ENCODE results near the gene SNAI3. TPM values are rescaled to one million over a fixed set of nuclear protein-coding genes. Genes with fewer than 3 reads are reported as not detected.

Gene SNAI3
- total and polyA plus RNA-seq, 8 donors, result 0.19 to 1.9 (median 0.72) TPM

DNA sequence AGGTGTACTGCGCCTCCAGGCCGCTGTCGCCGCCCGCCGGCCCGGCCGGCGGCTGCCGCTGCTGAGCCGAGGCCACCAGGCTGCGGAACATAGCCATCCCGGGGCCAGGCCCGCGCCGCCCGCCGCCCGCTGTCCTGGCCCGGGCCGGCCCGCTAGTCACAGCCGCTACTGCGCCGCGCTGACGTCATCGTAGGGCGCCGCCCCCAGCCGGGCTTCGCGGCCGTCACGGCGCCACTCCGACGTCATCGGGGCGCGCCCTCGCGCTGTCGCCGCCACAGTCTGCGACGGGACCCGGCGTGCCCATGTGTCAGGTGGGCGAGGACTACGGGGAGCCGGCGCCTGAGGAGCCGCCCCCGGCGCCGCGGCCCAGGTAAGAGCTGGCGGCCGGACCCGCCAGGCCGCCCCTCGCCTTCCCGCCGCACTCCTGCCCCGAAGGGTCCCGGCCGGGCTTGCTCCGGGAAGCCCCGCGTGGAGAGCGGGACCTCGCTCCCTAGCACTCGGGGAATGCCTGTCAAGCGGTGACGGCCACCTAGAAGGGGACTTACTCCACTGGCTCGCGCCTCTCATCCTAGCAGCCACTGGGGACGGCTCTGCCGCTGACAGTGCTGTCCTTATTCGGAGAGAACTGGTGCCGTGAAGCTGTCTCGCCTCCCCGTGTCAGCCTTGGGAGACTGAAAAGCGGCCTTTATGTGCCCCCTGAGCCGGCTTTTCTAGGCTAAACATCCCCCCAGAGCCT lies 20.1 kb upstream of the SNAI3 start, which contains the start of the genes CTU2 and RNF166:
Gene CTU2 (plus strand): TSS at position 275 of the 736 bp plus-strand sequence. CDS start 28 bp downstream, at position 303.
Gene RNF166 (minus strand): TSS at position 180 of the 736 bp plus-strand sequence. CDS start 83 bp downstream, at position 97.
- intact Hi-C loops (cut with DNase I), result no loop called here
- no peak for FAIRE-seq
- H3K4me1 ChIP-seq, result peaks cover 0 to 15% (median 4%) of the 10 kb centered on the region in 3 donors

GRCh38 chr16:88705801-88706228 lies 19.5 kb upstream of the SNAI3 start:
- Histone ChIP-seq H3K36me3 (no peaks in the 10 kb centered on the region), H3K27ac (peak overlapping the region; percentile 62 to 73 (median 68)), H3K9me3 (no peaks in the 10 kb centered on the region), H3K27me3 (no peaks in the 10 kb centered on the region), H3K4me1 (peaks cover 0 to 15% (median 4%) of the 10 kb centered on the region in 3 donors), H3K4me3 (peak overlapping the region; percentile 93 to 100 (median 100))
- FAIRE-seq (no peak), DNase-seq (peak in 2 of 6 donors; percentile 43 to 76), ATAC-seq (peak in 3 of 4 donors; percentile 5 to 28 (median 7))
- 0 to 1% methylated on average over 28 to 57 of the region's 57 CpGs for WGBS, 2 donors
- intact Hi-C loops (cut with DNase I), result no loop called here
- TF ChIP-seq CTCF (IDR thresholded peaks at IDR 0.05), result no peak

More for the DNA sequence above, 20.1 kb upstream of the SNAI3 start, which contains the start of the genes CTU2 and RNF166:
- Histone ChIP-seq H3K9me3 (no peaks in the 10 kb centered on the region), H3K4me3 (peak within 1 kb of the TSS; percentile 93 to 100 (median 100)), H3K27me3 (no peaks in the 10 kb centered on the region), H3K27ac (peak within 1 kb of the TSS; percentile 62 to 73 (median 68)), H3K36me3 (no peaks in the 10 kb centered on the region)
- no peak for TF ChIP-seq CTCF (IDR thresholded peaks at IDR 0.05)
- ATAC-seq (peak; percentile 85 to 97 (median 92)), DNase-seq (peak; percentile 87 to 98 (median 92))
- 0% methylated on average over 40 to 86 of the region's 86 CpGs for WGBS, 2 donors

- no peak for TF ChIP-seq CTCF (IDR thresholded peaks at IDR 0.05)
- peak in 2 of 6 donors; percentile 35 to 55 for DNase-seq
- Histone ChIP-seq H3K27ac (peak overlapping the region in 3 of 4 donors; percentile 61 to 73 (median 72)), H3K4me1 (peaks cover 0 to 15% (median 4%) of the 10 kb centered on the region in 3 donors), H3K27me3 (no peaks in the 10 kb centered on the region), H3K4me3 (peak overlapping the region; percentile 93 to 100 (median 100)), H3K9me3 (no peaks in the 10 kb centered on the region), H3K36me3 (no peaks in the 10 kb centered on the region)
- intact Hi-C loops (cut with DNase I), result no loop called here
- peak in 1 of 4 donors; percentile 4 for ATAC-seq
- FAIRE-seq, result no peak
- WGBS, 2 donors, result 19% methylated on average over 9 of the region's 9 CpGs
Measured at GRCh38 chr16:88705076-88705684, 18.9 kb upstream of the SNAI3 start.

DNA sequence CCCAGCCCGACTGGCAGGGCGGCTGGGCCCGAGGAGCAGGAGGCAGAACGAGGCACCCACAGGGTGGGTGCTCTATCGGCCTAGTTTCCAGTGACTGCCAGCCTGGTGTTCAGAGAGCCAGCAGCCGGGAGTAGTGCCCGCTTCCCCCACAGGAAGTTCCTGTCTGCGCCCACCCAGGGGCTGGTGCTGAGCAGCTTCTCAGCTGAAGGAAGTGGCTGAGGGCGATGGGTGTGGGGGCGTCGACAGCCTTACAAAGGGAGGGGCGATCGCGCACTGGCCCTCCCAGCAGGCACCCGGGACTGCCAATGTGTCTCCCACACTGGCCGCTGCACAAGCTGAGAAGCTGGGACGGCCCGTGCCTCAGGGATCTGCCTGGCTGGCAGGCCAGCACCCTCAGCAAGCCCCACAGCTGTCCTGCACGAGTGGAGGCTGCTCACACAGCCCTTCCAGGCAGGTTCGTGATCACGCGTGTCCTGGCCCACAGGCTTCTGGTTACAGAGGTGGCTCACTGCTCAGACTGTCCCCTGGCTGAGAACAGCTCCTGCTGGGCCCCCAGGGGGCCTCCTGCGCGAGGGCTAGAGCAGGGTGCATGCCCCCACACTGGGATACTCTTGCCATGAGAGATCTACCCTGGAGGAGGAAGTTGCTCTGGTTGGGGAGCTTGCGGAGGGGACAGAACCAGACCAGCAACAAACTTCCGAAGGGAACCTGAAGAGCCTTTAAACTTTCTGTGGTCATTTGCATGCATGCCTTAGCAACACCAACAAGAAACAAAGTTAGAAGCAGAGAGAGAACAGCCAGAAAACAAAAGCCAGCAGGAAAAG lies 17.4 kb upstream of the SNAI3 start:
- ATAC-seq, result peak in 1 of 4 donors; percentile 13
- Histone ChIP-seq H3K27ac (peak overlapping the region in 2 of 4 donors; percentile 47 to 64), H3K4me3 (peak overlapping the region in 1 of 4 donors; percentile 26), H3K4me1 (peaks cover 0 to 15% (median 4%) of the 10 kb centered on the region in 3 donors), H3K36me3 (peaks cover 0 to 4% (median 4%) of the 10 kb centered on the region in 3 donors), H3K27me3 (no peaks in the 10 kb centered on the region), H3K9me3 (no peaks in the 10 kb centered on the region)
- intact Hi-C loops (cut with DNase I), result no loop called here
- peak in 1 of 6 donors; percentile 48 for DNase-seq
- WGBS, 2 donors, result 80 to 85% methylated on average over 26 of the region's 26 CpGs
- FAIRE-seq, result no peak
- no peak for TF ChIP-seq CTCF (IDR thresholded peaks at IDR 0.05)
